Measurements from ENCODE around the gene GLT1D1.

GLT1D1 gene

GRCh38 chr12:128992116-128992515, 138.8 kb downstream of the GLT1D1 start:
- no peak for TF ChIP-seq CTCF (conservative IDR thresholded peaks at IDR 0.05)
- no peak overlapping the region for H3K27ac ChIP-seq

GRCh38 chr12:128992550-128992949, 139.3 kb downstream of the GLT1D1 start:
- no peak for TF ChIP-seq CTCF (conservative IDR thresholded peaks at IDR 0.05)
- no peak overlapping the region for H3K27ac ChIP-seq

DNA sequence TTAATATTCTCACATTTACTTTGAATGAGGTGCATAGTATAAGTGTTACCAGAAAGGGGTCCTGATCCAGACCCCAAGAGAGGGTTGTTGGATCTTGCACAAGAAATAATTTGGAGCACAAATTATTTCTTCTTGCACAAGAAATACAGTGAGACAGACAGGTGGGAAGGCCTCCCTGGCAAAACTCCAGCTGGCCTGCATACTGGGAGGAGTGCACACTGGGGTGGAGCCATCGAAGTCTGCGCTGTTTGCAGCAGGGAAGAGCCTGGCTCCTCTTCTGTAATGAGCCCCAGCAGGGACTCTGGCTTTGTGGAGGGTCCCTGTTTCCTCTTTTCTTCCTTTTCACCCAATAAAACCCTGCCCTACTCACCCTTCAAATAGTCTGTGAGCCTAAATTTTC, 141.6 kb downstream of the GLT1D1 start:
- H3K27ac ChIP-seq = no peak overlapping the region
- no peak for TF ChIP-seq CTCF (conservative IDR thresholded peaks at IDR 0.05)

DNA sequence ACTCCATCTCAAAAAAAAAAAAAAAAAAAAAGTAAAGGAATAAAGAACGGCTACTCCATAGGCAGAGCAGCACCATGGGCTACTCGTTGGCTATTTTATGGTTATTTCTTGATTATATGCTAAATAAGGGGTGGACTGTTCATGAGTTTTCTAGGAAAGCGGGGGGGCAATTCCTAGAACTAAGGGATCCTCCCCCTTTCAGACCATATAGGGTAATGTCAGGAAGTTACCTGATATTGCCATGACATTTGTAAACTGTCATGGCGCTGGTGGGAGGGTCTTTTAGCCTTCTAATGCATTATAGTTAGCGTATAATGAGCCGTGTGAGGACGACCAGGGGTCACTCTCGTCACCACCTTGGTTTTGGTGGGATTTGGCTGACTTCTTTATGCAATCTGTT, 142.3 kb downstream of the GLT1D1 start:
- H3K27ac ChIP-seq = no peak overlapping the region
- TF ChIP-seq CTCF (conservative IDR thresholded peaks at IDR 0.05) = no peak

- H3K27ac ChIP-seq = no peak overlapping the region
- no peak for TF ChIP-seq CTCF (conservative IDR thresholded peaks at IDR 0.05)
Measured at GRCh38 chr12:129001826-129002225, 148.5 kb downstream of the GLT1D1 start.

DNA sequence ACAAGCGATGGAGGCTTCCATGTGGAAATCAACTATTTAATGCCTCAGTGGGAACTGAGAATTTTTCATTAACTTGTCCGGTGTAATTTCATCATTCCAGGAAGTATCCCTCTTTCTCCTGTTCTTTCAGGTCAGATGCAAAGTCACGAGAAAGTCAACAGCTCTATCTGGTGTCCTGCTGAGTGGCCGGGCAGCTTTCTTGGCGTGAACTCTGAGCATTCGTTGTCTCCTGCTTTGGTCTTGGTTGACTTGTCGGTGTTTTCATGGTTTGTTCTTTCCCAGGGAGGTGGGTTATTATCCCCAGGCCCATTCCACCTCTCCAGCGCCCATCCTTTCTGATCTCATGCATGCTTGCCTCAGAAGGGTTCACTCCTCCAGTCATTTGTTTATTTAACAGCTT, 149.1 kb downstream of the GLT1D1 start:
- no peak overlapping the region for H3K27ac ChIP-seq
- TF ChIP-seq CTCF (conservative IDR thresholded peaks at IDR 0.05) = no peak

- TF ChIP-seq CTCF (conservative IDR thresholded peaks at IDR 0.05) = no peak
- H3K27ac ChIP-seq = no peak overlapping the region
Measured at GRCh38 chr12:129005416-129005815, 152.1 kb downstream of the GLT1D1 start.

- H3K27ac ChIP-seq = no peak overlapping the region
- no peak for TF ChIP-seq CTCF (conservative IDR thresholded peaks at IDR 0.05)
Measured at GRCh38 chr12:129005829-129006228, 152.6 kb downstream of the GLT1D1 start.

Data from VCaP (cell line).